Measurements from ENCODE around the gene PRDM16. TPM values are rescaled to one million over a fixed set of nuclear protein-coding genes. Genes with fewer than 3 reads are reported as not detected.

PRDM16 gene
- total RNA-seq, 4 donors from 2014 or later, result 15.7 to 54.3 (median 27.6) TPM

DNA sequence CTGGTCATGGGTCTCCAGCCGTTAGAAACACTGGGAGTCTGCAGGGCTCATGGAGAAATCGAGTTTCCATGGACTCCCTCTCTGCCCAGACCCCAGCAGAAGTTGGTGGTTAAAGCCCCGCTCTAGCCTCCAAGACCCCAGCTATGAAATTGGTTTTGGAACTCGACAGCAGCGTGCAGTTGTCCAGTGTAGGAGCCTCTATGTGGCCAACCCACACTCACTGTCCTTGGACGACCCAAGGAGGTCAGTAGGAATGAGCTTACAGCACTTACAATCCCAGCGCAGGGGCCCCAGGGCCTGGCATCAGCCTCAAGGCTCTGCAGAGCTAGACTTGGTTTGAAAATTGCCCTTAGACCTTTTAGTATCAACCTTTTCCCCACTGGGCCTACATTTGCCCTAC is 3.2 kb upstream of the PRDM16 start:
- WGBS, 2 donors, result 57% methylated on average over 7 of the region's 7 CpGs; no CpG with 5 or more reads in 1 of the 2 donors
- DNase-seq, result no peak
- Histone ChIP-seq H3K27ac (peak overlapping the region in 2 of 3 donors; percentile 91 to 96), H3K36me3 (no peaks in the 10 kb centered on the region), H3K9me3 (no peaks in the 10 kb centered on the region), H3K4me1 (peaks cover 26% of the 10 kb centered on the region in 2 donors), H3K27me3 (no peaks in the 10 kb centered on the region), H3K4me3 (replicated peaks in 1 of 3) (no peak overlapping the region)
- intact Hi-C loops (cut with DNase I), result loop anchor here (5.0 kb wide), 2 partner anchors 222 to 347 kb away; no protein-coding TSS in a partner anchor
- TF ChIP-seq CTCF (IDR thresholded peaks at IDR 0.05) (no peak), POLR2A (IDR thresholded peaks at IDR 0.05) (no peak)

GRCh38 chr1:3066250-3066711 is 2.7 kb upstream of the PRDM16 start:
- Histone ChIP-seq H3K36me3 (no peaks in the 10 kb centered on the region), H3K4me3 (replicated peaks in 1 of 3) (no peak overlapping the region), H3K9me3 (no peaks in the 10 kb centered on the region), H3K4me1 (peaks cover 26% of the 10 kb centered on the region in 2 donors), H3K27me3 (no peaks in the 10 kb centered on the region), H3K27ac (peak overlapping the region; percentile 82 to 96 (median 91))
- 10 to 23% methylated on average over 5 to 6 of the region's 11 CpGs for WGBS, 2 donors
- intact Hi-C loops (cut with DNase I), result loop anchor here (5.0 kb wide), 2 partner anchors 221 to 346 kb away; no protein-coding TSS in a partner anchor
- TF ChIP-seq POLR2A (IDR thresholded peaks at IDR 0.05), result peak in 1 of 2 donors; percentile 35
- TF ChIP-seq CTCF (IDR thresholded peaks at IDR 0.05), result peak; percentile 17 to 88 (median 76)
- peak; percentile 91 to 92 for DNase-seq

- Histone ChIP-seq H3K4me1 (peaks cover 26% of the 10 kb centered on the region in 2 donors), H3K36me3 (no peaks in the 10 kb centered on the region), H3K27ac (peak overlapping the region; percentile 82 to 96 (median 91)), H3K4me3 (replicated peaks in 1 of 3) (peak overlapping the region in 2 of 3 donors; percentile 33 to 62), H3K9me3 (no peaks in the 10 kb centered on the region), H3K27me3 (no peaks in the 10 kb centered on the region)
- TF ChIP-seq CTCF (IDR thresholded peaks at IDR 0.05) (no peak), POLR2A (IDR thresholded peaks at IDR 0.05) (no peak)
- 9 to 62% methylated on average over 6 to 7 of the region's 10 CpGs for WGBS, 2 donors
- intact Hi-C loops (cut with DNase I), result loop anchor here (5.0 kb wide), 2 partner anchors 220 to 345 kb away; no protein-coding TSS in a partner anchor
- peak; percentile 33 to 46 for DNase-seq
Measured at GRCh38 chr1:3066826-3067225, 2.2 kb upstream of the PRDM16 start.

- Histone ChIP-seq H3K36me3 (no peaks in the 10 kb centered on the region), H3K27ac (peak overlapping the region; percentile 82 to 96 (median 91)), H3K4me1 (peaks cover 28 to 30% of the 10 kb centered on the region in 2 donors), H3K27me3 (no peaks in the 10 kb centered on the region), H3K9me3 (no peaks in the 10 kb centered on the region), H3K4me3 (replicated peaks in 1 of 3) (peak overlapping the region; percentile 33 to 62 (median 58))
- intact Hi-C loops (cut with DNase I), result loop anchor here (5.0 kb wide), 2 partner anchors 220 to 345 kb away; no protein-coding TSS in a partner anchor
- WGBS, 2 donors, result 2 to 29% methylated on average over 9 to 12 of the region's 29 CpGs
- no peak for TF ChIP-seq CTCF (IDR thresholded peaks at IDR 0.05)
- TF ChIP-seq POLR2A (IDR thresholded peaks at IDR 0.05), result no peak
- DNase-seq, result peak; percentile 22 to 40
Measured at GRCh38 chr1:3067301-3067670, 1.7 kb upstream of the PRDM16 start.

Measured in thyroid gland (tissue), 4 donors.